Activated T-cell treated with anti-CD3 and anti-CD28 coated beads, Interleukin-2, amount 50 U/mL, for 72 hours (primary cell): ENCODE data around the gene CNTNAP2. TPM values are rescaled to one million over a fixed set of nuclear protein-coding genes. Genes with fewer than 3 reads are reported as not detected.

ENCODE experiments used
- ATAC-seq, 2 donors: fragments of 150-1000 bp; cut with Tn5 transposase; replicated peaks in 1 of 2; 2 replicates each; pipeline ENCODE4 v1.10.0; 2021; ENCODE audit warnings: moderate library complexity in 2 of 2, mild to moderate bottlenecking in 1 of 2
- DNase-seq, 2 donors: peaks; one replicate each; pipeline ENCODE4 v3.0.0; 2021 to 2022; ENCODE audit warnings: mixed read lengths in 1 of 2
- H3K27ac Mint-ChIP-seq: one replicate; pipeline ENCODE4 v1.8.0; 2022; ENCODE audit warnings: mild to moderate bottlenecking, moderate library complexity, mixed read lengths
- H3K27me3 Mint-ChIP-seq: one replicate; pipeline ENCODE4 v1.8.0; 2022; ENCODE audit warnings: low read depth, mixed read lengths
- H3K36me3 Mint-ChIP-seq, 2 donors: one replicate each; pipeline ENCODE4 v1.8.0; 2022; ENCODE audit warnings: mixed read lengths in 2 of 2, mild to moderate bottlenecking in 1 of 2; ENCODE audit not compliant: insufficient read depth in 2 of 2
- H3K4me1 Mint-ChIP-seq: one replicate; pipeline ENCODE4 v1.8.0; 2022; ENCODE audit warnings: low read depth, mixed read lengths
- H3K4me3 Mint-ChIP-seq, 2 donors: one replicate each; pipeline ENCODE4 v1.8.0; 2022; ENCODE audit warnings: mild to moderate bottlenecking in 2 of 2, mixed read lengths in 2 of 2, moderate library complexity in 2 of 2
- H3K9me3 Mint-ChIP-seq, 2 donors: one replicate each; pipeline ENCODE4 v1.8.0; 2022; ENCODE audit warnings: mixed read lengths in 2 of 2
- total RNA-seq, 2 donors: library from RNA; stranded (reverse); gene quantifications; one replicate each; pipeline ENCODE4 v1.2.3, GENCODE V29; 2022

The CNTNAP2 gene
- total RNA-seq, 2 donors from 2014 or later: not detected

GRCh38 chr7:146249272-146249671 is 132.7 kb downstream of the CNTNAP2 start:
- Mint-ChIP-seq H3K27me3 (no peaks in the 10 kb centered on the region), H3K4me1 (no peaks in the 10 kb centered on the region)

DNA sequence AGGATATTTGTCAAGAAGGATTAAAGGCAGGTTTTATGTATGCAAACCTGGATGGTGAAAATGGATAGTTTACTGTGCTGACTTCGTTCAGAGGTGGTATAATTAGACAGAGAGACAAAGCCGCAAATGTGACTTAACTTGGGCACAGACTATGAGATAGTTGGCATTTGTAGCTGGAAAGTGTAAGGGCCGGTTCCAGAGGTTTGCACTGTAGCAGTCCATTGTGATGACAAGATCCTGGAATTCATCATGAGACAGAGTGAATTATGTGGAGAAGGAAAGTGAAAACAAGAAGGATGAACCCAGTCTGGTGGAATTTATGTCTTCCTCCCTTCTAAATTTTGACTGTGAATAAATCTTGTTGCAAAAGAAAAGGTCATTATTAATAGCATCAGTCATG is 139.0 kb downstream of the CNTNAP2 start:
- Mint-ChIP-seq H3K27me3 (no peaks in the 10 kb centered on the region), H3K9me3 (peaks cover 9 to 12% of the 10 kb centered on the region in 2 donors), H3K36me3 (peaks cover 0 to 5% of the 10 kb centered on the region in 2 donors), H3K4me1 (no peaks in the 10 kb centered on the region), H3K27ac (no peak overlapping the region), H3K4me3 (no peak overlapping the region)
- ATAC-seq (no peak), DNase-seq (no peak)

More at GRCh38 chr7:146249272-146249671, 132.7 kb downstream of the CNTNAP2 start:
- Mint-ChIP-seq H3K9me3 (peaks cover 13 to 18% of the 10 kb centered on the region in 2 donors), H3K4me3 (no peak overlapping the region), H3K36me3 (no peaks in the 10 kb centered on the region), H3K27ac (no peak overlapping the region)
- ATAC-seq (no peak), DNase-seq (no peak)

- H3K36me3 Mint-ChIP-seq: peaks cover 2 to 5% of the 10 kb centered on the region in 2 donors
- no peak overlapping the region for H3K4me3 Mint-ChIP-seq
- DNase-seq (no peak), ATAC-seq (no peak)
- H3K27me3 Mint-ChIP-seq: no peaks in the 10 kb centered on the region
- H3K9me3 Mint-ChIP-seq: peaks cover 9 to 12% of the 10 kb centered on the region in 2 donors
- no peak overlapping the region for H3K27ac Mint-ChIP-seq
- H3K4me1 Mint-ChIP-seq: no peaks in the 10 kb centered on the region
Measured at GRCh38 chr7:146262527-146262926, 145.9 kb downstream of the CNTNAP2 start.

DNA sequence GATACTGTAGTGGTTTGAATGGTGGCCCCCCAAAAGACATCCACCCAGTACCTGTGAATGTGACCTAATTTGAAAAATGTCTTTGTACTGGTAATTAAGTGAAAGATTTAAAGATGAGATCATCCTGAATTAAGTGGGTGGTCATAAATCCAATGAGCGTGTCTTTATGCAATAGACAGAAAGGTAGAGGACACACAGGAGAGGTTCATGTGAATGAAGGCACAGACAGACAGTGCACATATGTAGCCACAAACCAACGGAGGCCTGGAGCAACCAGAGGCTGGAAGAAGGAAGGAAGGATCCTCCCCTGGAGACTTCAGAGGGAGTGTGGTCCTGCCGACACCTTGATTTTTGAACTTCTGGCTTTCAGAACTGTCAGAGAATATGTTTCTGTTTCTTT is 160.3 kb downstream of the CNTNAP2 start:
- Mint-ChIP-seq H3K9me3 (peaks cover 6 to 7% of the 10 kb centered on the region in 2 donors), H3K27me3 (no peaks in the 10 kb centered on the region), H3K4me3 (no peak overlapping the region), H3K4me1 (no peaks in the 10 kb centered on the region), H3K36me3 (no peaks in the 10 kb centered on the region), H3K27ac (no peak overlapping the region)
- ATAC-seq (no peak), DNase-seq (no peak)

DNA sequence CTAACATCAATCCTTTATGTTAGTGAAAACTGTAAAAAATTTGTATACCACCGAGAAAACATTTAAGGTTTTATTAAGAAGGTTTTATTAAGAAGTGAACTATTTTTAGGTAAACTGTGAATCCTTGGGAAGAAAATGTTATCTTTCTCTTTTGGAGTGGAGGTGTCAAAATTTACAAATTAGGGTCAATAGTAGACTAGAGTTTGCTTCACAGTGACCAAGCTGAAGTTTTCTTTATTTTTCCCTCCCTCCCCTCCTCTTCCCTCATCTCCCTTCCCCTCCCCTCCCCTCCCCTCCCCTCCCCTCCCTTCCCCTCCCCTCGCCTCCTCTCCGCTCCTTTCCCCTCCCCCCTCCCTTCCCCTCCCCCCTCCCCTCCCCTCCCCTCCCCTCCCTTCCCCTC is 168.8 kb downstream of the CNTNAP2 start:
- no peak overlapping the region for H3K27ac Mint-ChIP-seq
- no peaks in the 10 kb centered on the region for H3K36me3 Mint-ChIP-seq
- no peak overlapping the region for H3K4me3 Mint-ChIP-seq
- H3K27me3 Mint-ChIP-seq: no peaks in the 10 kb centered on the region
- H3K9me3 Mint-ChIP-seq: peaks cover 0 to 4% of the 10 kb centered on the region in 2 donors
- no peaks in the 10 kb centered on the region for H3K4me1 Mint-ChIP-seq
- DNase-seq (no peak), ATAC-seq (no peak)

- Mint-ChIP-seq H3K4me1 (no peaks in the 10 kb centered on the region), H3K9me3 (peaks cover 3 to 5% of the 10 kb centered on the region in 2 donors), H3K27ac (no peak overlapping the region), H3K27me3 (no peaks in the 10 kb centered on the region), H3K4me3 (no peak overlapping the region), H3K36me3 (no peaks in the 10 kb centered on the region)
- DNase-seq: no peak
- ATAC-seq: no peak
Measured at GRCh38 chr7:146290746-146291145, 174.1 kb downstream of the CNTNAP2 start.

GRCh38 chr7:146291900-146292299 is 175.3 kb downstream of the CNTNAP2 start:
- Mint-ChIP-seq H3K4me1 (no peaks in the 10 kb centered on the region), H3K27me3 (no peaks in the 10 kb centered on the region), H3K4me3 (no peak overlapping the region), H3K36me3 (no peaks in the 10 kb centered on the region), H3K27ac (no peak overlapping the region), H3K9me3 (peaks cover 1 to 3% of the 10 kb centered on the region in 2 donors)
- DNase-seq (no peak), ATAC-seq (no peak)

DNA sequence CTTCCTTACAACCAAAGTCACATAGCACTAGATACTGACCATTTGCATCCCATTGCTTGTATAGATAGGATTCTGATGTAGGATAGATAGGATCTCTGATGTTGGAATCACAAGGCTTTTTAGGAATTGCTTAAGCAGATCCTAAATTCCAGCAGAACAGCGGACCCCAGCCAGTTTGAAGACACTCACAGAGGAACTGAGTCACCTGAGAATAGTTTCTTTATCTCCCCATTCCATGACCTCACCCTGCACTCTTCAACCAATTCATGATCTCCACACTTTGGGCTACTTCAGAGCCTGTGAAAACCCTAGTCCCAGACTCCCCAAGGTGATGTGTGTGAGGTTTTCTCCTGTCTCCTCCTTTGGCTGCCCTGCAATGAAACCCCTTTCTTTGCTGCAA is 179.4 kb downstream of the CNTNAP2 start:
- H3K4me1 Mint-ChIP-seq: no peaks in the 10 kb centered on the region
- DNase-seq (no peak), ATAC-seq (no peak)
- H3K27me3 Mint-ChIP-seq: no peaks in the 10 kb centered on the region
- H3K9me3 Mint-ChIP-seq: peaks cover 3% of the 10 kb centered on the region in 2 donors
- H3K4me3 Mint-ChIP-seq: no peak overlapping the region
- H3K27ac Mint-ChIP-seq: no peak overlapping the region
- H3K36me3 Mint-ChIP-seq: no peaks in the 10 kb centered on the region

GRCh38 chr7:146314962-146315361 is 198.4 kb downstream of the CNTNAP2 start:
- peaks cover 0 to 1% of the 10 kb centered on the region in 2 donors for H3K36me3 Mint-ChIP-seq
- no peaks in the 10 kb centered on the region for H3K27me3 Mint-ChIP-seq
- no peak overlapping the region for H3K27ac Mint-ChIP-seq
- H3K9me3 Mint-ChIP-seq: peaks cover 2 to 9% of the 10 kb centered on the region in 2 donors
- H3K4me3 Mint-ChIP-seq: no peak overlapping the region
- no peaks in the 10 kb centered on the region for H3K4me1 Mint-ChIP-seq
- ATAC-seq (no peak), DNase-seq (no peak)

GRCh38 chr7:146319629-146320028 is 203.0 kb downstream of the CNTNAP2 start:
- H3K36me3 Mint-ChIP-seq: no peaks in the 10 kb centered on the region
- H3K9me3 Mint-ChIP-seq: peaks cover under 1 to 2% of the 10 kb centered on the region in 2 donors
- no peaks in the 10 kb centered on the region for H3K27me3 Mint-ChIP-seq
- H3K27ac Mint-ChIP-seq: no peak overlapping the region
- H3K4me3 Mint-ChIP-seq: no peak overlapping the region
- no peaks in the 10 kb centered on the region for H3K4me1 Mint-ChIP-seq
- ATAC-seq (no peak), DNase-seq (no peak)

DNA sequence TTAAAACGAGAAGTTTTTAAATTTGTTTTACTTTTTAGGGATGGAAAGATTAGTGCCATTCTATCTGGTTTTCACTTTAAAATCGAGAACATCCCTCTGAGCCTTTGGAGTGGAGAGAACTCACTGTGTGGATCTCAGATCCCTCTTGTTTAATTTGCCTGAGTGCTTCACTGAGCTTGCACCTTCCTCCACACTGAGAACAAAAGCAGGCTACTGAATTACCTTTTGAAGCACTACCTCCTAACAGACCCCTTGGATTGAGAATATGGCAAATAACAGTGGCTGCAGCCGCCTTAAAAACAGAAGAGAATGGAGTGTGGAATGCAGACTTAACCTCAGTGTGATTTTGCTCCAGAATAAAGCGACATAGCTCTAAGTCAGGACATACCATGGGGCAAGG is 204.7 kb downstream of the CNTNAP2 start:
- DNase-seq: no peak
- Mint-ChIP-seq H3K27ac (no peak overlapping the region), H3K36me3 (no peaks in the 10 kb centered on the region), H3K4me3 (no peak overlapping the region), H3K9me3 (peaks cover 0 to 2% of the 10 kb centered on the region in 2 donors), H3K27me3 (no peaks in the 10 kb centered on the region), H3K4me1 (no peaks in the 10 kb centered on the region)
- ATAC-seq: no peak

DNA sequence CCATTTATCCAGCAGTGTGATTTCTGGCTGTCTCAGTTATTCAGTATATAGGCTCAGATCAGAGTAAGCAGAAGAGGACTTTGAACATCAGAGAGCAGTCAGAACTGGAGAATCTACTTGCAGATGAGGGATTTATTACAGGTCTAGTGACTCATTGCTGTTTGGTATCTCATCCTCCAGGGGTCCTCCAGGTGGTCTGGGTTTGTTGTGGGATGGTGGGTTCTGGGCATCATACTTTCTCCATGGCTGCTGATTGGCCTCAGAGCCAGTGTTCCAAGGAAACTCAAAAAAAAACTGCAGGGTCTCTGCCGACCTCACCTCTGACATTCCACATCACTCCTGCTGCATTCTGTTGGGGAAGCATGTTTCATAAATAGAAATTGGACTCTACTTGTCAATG is 214.8 kb downstream of the CNTNAP2 start:
- no peaks in the 10 kb centered on the region for H3K27me3 Mint-ChIP-seq

DNA sequence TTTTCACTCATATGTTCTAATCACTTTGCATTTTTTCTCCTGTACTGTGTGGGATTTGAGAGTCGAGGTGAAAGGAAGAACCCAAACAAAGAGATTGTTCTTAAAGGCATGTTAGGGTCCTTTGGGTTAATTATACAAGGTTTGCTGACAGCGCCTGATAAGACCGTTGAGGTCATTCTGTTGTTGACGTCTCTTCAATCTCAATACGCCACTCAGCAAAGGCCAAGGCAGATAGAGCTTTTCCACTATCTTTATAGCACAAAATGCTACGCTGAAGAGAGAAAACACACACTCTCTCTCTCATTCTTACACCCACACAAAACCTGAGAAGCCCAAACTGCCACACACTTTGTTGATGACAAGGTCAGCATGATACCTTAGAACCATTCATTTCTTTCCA is 228.7 kb downstream of the CNTNAP2 start:
- ATAC-seq (no peak), DNase-seq (no peak)
- Mint-ChIP-seq H3K4me1 (no peaks in the 10 kb centered on the region), H3K27me3 (no peaks in the 10 kb centered on the region), H3K36me3 (no peaks in the 10 kb centered on the region), H3K4me3 (no peak overlapping the region), H3K27ac (no peak overlapping the region), H3K9me3 (peaks cover 0 to 2% of the 10 kb centered on the region in 2 donors)

More for the DNA sequence above, 214.8 kb downstream of the CNTNAP2 start:
- DNase-seq: no peak
- no peak overlapping the region for H3K27ac Mint-ChIP-seq
- H3K36me3 Mint-ChIP-seq: peaks cover 0 to 3% of the 10 kb centered on the region in 2 donors
- no peak overlapping the region for H3K4me3 Mint-ChIP-seq
- ATAC-seq: no peak
- H3K4me1 Mint-ChIP-seq: no peaks in the 10 kb centered on the region
- peaks cover 3 to 7% of the 10 kb centered on the region in 2 donors for H3K9me3 Mint-ChIP-seq

- no peak overlapping the region for H3K4me3 Mint-ChIP-seq
- no peak for ATAC-seq
- no peak for DNase-seq
- H3K36me3 Mint-ChIP-seq: no peaks in the 10 kb centered on the region
- H3K9me3 Mint-ChIP-seq: peaks cover 0 to 2% of the 10 kb centered on the region in 2 donors
- H3K27ac Mint-ChIP-seq: no peak overlapping the region
- no peaks in the 10 kb centered on the region for H3K4me1 Mint-ChIP-seq
- no peaks in the 10 kb centered on the region for H3K27me3 Mint-ChIP-seq
Measured at GRCh38 chr7:146346096-146346495, 229.5 kb downstream of the CNTNAP2 start.
